IPS-NIHi7 (cell line): ENCODE measurements around the gene ARHGEF28.

Experiments
- DNase-seq: peaks from one replicate; pipeline ENCODE4 v3.0.0; 2012; ENCODE audit warnings: mixed read lengths; ENCODE audit errors: extremely low spot score

The ARHGEF28 gene

DNA sequence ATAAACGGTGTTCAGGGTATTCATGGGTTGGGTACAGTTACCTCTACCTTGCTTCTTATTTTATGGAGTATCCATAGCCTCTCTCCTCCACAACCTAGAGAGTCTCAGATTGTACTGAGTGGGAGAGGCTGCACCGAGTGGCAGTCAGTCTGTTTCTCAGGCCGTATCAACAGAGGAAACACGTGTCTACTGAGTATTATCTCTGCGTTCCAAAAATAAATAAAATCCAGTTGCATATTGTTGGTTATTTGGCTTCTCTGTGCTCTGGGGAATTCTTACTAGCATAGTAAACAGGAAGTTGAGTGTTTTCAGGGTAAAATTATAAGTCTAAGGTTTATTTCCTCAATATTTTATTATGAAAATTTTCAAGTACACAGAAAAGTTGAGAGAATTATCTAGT lies 231.0 kb downstream of the ARHGEF28 start:
- DNase-seq, result no peak

DNA sequence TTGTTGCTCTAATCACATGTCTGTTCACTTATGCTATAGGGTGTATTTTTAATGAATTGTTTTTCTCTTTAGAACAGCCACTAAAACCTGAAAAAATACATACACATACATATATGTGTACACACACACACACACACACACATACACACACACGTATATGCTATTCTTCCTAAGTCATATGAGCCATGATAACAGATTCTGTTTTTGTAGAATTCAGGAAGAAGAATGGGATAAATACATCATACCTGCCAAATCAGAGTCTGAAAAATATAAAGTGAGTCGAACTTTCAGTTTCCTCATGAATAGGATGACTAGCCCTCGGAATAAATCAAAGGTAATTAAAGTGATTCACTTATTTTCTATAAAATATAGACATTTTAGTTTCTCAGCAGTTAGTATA lies 231.4 kb downstream of the ARHGEF28 start:
- DNase-seq, result no peak

DNA sequence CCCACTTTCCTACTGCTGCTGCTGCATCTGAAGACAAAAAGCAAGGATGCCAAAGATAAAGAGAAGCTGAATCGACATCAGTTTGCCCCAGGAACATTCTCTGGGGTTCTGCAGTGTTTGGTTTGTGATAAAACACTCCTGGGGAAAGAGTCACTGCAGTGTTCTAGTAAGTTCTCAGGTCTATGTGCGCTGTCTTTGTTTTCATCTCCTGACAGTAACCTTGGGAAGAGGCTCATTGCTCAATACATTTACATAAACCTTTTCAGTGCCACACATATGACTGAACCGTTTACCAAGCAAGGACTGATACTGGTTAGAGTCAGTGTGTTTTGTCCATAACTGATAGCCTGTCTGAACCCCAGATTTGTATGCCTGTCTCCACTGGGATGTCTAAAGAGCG lies 232.1 kb downstream of the ARHGEF28 start:
- DNase-seq, result no peak

DNA sequence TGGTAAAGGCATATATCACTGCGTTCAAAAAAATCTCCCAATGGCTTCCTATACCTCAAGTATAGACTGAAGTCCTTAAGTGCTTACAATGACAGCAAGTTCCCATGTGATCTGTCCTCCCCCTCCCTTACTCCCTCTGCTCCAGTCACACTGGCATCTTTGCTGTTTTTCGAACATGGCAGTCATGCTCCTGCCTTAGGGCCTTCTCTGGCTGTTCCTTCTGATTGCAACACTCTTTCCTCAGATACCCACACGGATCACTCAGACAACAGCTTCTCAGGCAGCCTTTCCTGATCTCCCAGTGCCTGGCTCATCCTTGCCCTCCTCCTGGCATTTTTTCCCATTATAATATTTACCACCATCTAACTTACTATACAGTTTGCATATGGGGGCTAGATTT lies 232.8 kb downstream of the ARHGEF28 start:
- no peak for DNase-seq

DNA sequence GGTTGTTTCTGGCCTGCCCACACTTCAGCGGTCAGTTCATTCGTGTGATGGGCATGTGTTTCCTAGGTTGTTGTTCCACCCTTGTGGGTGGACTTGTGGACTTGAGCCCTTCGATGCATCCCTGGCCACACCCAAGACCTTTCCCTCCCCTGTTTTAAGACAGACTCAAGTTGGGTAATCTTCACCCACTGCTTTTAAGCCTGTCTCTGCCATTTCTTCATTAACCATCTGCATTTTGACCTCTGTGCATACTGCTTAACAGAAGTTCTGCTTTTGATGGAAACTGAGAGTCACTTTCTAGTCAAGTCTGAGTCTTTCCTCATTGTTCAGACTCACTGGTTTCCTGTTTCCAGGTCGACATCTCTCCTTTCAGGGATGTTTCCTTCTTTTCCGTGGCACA lies 233.7 kb downstream of the ARHGEF28 start:
- no peak for DNase-seq

DNA sequence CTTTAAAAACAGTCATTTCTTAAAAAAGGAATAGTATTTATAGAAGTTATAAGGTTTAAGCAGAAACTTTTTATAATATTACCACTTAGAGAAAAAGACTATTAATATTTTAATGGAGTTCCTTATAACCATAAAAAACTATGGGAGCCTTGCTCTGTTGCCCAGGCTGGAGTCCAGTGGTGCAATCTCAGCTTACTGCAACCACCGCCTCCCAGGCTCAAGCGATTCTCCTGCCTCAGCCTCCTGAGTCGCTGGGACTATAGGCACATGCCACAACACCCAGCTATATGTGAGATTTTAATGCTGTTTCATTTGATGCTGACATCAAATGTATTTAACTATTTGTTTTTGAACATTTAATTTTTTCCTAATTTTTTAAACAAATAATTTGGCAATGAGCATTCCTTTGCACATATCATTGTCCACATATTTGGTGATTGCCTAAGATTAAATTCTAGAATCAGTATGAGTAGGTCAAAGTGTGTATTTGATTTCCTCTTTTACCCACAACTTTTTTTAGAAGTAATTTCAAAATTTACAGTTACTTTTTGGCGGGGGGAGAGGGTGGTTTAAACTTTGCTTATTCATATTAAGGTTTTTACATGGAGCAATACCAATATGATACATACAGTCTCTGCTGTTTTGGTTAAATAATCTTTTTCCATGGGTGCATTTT lies 235.5 kb downstream of the ARHGEF28 start:
- DNase-seq, result no peak

DNA sequence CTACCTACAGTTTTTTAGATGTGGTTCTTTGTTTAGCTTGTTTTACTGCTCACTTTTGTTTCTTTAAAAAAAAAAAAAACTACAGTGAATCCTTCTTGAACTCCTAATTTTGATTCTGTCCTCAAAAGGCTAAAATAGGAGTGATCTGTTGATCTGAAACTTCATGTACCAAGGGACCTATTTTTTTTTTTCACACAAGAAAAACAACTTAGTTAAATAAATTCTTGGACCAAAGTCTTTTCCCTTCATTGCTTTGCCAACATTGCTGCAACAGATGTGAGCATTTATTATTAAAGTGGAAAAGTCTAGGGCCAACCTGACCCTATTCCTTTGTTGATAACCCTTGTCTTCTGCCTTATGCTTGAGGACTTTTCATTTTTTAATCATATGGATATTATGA lies 236.8 kb downstream of the ARHGEF28 start:
- no peak for DNase-seq

DNA sequence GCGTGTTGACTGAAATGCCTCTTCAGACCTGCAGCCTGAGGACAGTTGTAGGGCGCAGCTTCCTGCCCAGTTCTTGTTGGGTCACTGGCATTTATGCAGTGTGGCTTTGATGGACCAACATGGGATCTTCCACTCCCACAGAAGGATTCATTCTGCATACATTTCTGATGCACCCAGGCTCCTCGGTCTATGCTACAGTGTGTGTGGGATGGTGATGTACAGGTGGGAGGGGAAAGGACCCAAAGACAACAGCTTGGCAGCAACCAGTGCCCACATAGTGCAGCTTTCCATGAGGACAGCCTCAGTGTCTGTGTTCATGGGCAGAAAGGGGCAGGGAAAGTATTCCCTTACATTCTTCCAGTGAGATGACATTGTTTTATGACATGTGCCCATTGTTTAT lies 237.9 kb downstream of the ARHGEF28 start:
- no peak for DNase-seq

DNA sequence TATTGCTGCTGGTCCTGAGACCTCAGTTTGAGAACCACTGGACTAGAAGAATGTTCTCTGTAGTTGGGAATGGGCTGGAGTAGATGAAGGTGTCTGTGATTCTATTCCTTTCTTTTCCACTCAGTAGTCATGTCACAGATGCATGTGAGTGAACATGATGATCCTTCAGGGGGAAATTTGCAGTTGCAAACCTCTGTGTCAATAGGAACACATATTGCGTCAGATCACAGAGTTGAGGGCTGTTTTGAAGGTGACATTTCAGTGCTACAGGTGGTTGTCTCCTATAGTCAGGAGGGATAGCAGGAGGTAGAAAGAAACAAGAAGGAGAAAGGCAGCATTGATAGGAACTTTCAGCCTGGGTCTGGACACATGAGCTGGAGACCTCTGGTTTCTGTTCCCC lies 239.3 kb downstream of the ARHGEF28 start:
- DNase-seq, result no peak

DNA sequence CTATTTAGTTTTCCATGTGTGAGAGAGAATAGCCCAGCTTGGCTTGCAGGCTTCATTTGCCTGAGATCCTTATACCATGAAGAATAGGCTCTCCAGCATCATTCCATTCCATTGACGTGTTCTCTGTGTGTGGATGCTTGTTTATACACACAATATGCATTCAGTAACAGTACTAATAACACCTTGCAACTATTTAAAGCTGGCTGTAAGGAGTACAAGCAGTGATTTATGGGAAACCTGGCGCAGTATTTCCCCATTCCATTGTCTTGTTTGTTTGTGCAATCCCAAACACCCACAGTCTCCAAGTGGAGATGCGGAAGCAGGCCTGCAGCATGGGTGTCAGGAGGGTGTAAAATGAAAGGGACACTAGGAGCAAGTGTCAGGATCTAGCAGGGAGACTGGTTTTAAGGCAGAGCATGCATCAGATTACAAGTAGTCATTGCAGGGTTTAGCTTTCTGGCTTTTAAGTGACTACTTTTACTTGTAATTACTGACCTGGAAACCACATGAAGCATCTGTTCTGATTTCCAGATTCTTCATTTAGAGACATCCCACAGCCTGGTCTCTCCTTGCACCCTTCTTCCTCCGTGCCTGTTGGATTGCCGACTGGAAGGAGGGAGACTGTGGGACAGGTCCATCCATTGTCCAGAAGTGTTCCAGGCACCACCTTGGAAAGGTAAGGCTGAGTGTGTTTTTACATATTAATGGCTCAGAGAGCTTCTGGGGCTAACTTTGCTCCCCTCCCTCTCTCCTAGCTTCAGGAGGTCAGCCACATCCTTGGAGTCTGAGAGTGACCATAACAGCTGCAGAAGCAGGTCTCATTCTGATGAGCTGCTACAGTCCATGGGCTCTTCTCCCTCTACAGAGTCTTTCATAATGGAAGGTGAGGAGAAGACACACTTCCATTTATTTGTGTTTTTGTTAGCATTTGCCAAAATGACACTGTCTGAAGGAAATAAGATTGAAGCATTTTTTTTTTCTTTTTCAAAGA lies 241.6 kb downstream of the ARHGEF28 start:
- DNase-seq, result no peak

DNA sequence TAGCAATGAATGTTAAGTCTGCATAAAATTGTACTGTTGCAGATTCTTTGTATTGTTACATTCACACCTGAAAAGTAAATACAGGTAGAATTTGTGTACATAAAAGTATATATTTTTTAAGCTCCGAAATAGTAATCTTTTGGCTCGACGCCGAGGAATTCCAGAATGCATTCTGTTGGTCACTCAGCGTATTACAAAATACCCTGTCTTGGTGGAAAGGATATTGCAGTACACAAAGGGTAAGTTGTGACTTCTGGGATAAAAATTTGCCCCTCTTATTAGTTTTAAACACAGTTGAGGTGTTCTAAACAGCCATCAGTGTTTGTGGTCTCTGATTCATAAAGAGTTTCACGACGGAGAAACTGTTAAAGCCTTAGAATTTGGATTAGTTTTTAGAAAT lies 257.6 kb downstream of the ARHGEF28 start:
- DNase-seq, result no peak

DNA sequence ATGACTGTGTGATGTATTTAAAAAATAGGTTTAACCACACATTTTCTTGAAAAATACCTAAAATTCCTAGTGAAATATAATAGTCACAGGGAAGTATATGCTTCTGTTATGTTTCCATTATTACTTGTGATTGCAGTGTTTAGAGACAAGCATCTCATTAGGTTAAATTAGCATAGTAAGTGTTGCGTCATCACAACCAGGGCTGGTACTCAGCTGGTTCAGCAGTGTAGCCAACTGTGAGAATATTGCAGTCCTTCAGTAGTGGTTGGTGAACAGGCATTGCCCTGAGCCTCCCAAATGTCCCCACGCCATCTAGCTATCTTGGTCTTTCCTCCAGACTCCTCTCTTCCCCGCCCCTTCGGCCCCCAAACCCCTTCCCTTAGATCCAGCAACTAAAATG lies 261.7 kb downstream of the ARHGEF28 start:
- DNase-seq, result no peak

DNA sequence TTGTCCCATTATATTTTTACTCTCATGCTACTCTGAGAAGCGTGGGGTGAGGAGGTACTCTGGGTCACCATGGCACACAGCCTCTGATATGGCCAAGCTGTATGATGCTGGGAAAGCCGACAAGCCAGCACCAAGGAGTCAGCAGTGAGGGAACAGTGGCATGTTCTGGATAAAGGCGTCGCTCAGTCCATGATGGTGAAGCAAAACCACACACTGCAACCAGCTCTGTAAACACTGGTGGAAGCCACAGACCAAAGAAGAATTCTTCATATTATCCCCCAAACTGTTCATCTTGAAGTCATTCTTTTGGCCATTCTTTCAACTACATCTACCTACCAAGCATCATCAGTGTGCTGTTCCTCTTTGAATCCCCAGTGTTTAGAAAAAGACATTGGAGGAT lies 264.6 kb downstream of the ARHGEF28 start:
- no peak for DNase-seq

DNA sequence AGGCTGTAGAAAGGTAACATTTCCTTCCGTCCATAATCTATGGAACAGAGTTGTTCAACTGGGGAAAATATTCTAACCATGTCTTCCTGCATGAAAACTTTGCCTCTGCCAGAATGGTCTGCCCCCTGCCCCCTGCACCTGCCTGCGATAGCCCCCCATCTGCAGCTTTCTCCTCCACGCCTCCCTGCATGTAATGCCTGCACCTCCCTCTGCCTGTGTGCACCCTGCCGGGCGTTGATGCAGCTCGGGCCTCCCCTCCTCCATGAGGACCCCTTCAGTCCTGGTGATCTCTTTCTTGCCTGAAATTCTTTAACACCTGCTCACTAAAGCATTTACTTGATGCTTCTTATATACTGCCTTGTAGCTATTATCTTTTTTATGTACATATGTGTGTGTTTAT lies 266.2 kb downstream of the ARHGEF28 start:
- no peak for DNase-seq

DNA sequence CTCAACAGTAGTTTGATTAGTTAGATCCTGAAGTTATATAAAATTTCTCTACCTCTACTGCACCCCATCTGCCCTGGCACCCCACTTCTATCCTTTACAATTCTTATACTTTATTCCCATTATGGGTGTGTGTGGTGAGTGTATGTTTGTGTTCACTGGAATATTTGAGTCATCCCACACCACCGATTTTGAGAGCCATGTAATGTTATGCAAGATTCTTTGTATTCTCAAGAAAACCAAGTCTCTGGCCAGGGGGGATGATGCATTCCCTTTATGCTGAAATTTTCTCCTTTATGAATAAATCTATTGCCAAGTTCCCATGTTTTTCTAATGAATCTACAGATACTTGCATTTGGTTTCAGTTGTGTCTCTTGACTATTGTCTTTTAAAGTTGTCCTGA lies 266.8 kb downstream of the ARHGEF28 start:
- no peak for DNase-seq

DNA sequence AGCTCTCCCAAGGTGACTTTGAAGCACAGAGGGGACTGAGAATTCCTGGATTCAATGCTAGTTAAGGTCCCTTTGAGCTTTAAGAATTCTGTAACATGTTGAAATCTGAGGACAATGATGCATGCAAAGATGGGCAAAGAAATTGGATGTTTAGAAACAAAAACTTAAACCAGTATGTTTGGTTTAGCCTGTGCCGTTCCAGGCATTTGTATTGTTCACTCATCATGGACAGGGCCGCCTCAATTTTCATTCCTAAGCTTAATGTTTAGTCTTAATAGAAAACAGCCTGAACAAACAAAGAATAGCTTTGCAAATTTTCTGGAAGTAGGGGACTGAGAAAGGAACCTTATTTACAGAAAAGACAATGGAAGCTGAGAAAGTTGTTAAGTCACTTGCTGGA lies 267.8 kb downstream of the ARHGEF28 start:
- DNase-seq, result no peak

DNA sequence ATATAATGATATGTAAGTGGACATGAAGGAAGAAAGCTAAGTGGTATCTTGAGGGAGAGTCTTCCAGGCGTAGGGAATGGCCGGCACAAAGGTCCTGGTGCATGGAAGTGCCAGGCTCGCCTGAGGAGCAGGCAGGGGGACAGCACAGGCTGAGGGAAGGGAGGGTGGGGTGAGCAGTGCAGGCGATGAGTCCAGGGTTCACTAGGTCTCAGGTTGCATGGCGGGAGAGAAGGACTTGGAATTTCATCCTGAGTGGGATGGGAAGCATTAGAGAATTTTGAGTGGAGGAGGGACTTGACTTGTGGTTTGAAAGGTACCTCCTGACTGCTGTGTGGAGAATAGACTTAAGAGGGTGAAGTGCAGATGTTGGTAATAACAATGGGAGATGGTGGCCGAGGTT lies 268.9 kb downstream of the ARHGEF28 start:
- DNase-seq, result no peak

DNA sequence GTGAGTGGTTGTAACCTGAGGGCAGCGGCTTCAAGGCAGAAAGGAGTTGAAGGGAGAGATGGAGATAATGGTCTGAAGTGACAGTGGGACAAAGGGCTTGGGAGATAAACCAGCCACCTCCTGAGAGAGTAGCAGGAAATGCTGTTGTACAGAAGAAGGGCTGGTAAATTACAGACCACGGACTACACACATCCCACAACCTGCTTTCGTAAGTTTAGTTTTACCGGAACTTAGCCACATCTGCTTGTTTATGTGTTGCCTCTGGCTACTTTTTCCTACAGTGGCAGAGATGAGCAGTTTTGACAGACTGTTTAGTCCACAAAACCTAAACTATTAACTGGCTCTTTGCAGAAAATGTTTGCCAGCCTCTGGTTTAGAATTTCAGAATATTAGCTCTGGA lies 269.5 kb downstream of the ARHGEF28 start:
- no peak for DNase-seq

DNA sequence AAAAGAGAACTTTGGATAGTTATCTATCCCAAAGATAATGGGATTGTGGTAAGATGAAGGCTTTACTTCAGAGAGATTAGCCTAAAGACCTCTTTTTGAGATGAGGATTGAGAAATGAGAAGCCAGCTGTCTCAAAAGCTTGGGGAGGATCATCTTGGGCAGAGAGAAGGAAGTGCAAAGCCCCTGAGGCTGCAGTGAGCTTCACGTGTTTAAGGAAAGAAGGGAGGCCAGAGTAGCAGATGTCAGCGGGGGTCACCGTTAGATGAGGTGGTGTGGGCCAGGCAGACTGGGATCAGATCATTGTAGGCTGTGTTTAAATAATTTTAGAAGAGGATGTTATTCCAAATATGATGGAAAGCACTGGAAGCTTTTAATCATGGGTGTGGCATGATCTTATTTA lies 270.1 kb downstream of the ARHGEF28 start:
- DNase-seq, result no peak

DNA sequence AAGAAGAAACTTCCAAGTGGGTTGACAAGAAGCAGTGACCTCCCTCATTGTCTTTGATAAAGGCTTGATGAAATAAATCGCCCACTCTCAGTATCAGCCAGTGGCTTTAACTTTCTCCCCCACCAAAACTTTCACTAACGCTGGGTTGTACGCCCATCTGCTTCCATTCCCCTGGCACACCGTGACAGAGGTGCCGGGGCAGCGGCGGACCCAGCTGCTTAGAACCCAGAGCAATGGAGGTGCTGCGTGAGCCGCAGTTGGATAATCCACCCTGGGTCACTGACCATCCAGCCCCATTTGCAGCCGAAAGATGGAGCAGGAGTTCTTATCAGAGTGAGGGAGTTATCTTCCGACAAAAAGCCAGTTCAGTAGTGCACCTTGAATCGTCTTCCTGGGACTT lies 270.7 kb downstream of the ARHGEF28 start:
- DNase-seq, result no peak

DNA sequence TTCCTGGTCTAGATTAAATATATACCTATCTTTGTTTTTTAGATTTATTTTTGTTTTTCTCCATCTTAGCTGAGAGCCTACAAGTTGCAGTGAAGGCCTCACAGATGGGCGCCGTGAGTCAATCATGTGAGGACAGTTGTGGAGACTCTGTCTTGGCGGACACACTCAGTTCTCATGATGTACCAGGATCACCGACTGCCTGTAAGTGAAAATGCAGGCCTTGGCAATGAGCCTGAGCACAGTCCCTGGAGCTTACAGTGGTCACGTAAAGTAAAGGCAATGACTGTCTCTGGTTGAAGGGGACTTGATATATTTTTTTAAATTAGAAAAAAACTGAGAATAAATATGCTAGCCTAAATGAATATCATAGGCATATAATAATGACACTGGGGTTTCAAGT lies 271.9 kb downstream of the ARHGEF28 start:
- DNase-seq, result no peak

DNA sequence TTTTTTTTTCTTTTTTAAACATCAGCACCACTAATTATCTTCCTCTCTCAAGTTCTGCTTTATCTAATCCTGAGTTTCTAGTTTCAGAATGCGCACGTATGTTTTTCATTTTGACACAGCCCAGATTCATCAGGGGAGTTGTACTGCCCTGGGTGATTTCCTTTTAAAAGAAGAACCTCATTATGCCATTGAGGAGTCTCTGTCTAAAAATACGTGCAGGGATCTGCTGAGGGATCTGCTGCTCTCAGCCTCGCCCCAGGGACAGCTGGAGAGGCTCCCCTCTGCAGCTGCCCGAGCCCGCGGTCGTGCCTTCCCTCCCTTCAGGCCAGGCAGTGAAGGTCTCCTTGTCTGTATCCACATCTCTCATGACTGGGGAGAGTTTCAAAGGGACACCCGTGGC lies 273.1 kb downstream of the ARHGEF28 start:
- no peak for DNase-seq

DNA sequence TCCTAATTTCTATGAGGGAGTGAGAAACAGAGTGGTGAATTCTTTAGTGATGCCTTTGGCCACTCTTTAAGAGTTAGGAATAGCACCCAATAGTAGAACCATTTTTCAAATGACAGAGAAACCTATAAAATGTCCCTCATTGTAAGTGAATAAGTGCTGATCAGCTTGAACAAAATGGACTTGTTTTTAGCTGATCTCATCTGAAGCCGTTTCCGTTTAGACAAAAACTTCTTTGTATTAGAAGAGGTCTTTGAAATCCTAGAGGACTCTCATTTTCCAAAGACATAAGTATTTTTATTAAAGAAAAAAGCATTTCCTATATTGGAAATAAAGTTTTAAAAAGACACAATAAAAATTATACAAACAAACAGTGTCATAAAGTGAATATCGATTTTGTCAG lies 273.9 kb downstream of the ARHGEF28 start:
- no peak for DNase-seq
